ENCODE results near the gene MRS2. TPM values are rescaled to one million over a fixed set of nuclear protein-coding genes. Genes with fewer than 3 reads are reported as not detected.

MRS2 gene
- total and polyA plus RNA-seq, 8 donors = 7.4 to 17.4 (median 12.6) TPM

GRCh38 chr6:24458941-24459340 is 56.2 kb downstream of the MRS2 start:
- ATAC-seq = no peak
- no peak for TF ChIP-seq CTCF (IDR thresholded peaks at IDR 0.05)
- intact Hi-C loops (cut with DNase I) = no loop called here
- 88 to 90% methylated on average over 2 of the region's 2 CpGs for WGBS, 2 donors
- no peak for DNase-seq
- Histone ChIP-seq H3K36me3 (no peaks in the 10 kb centered on the region), H3K4me3 (no peak overlapping the region), H3K27ac (no peak overlapping the region), H3K4me1 (no peaks in the 10 kb centered on the region), H3K27me3 (no peaks in the 10 kb centered on the region), H3K9me3 (no peaks in the 10 kb centered on the region)
- FAIRE-seq = no peak

GRCh38 chr6:24460966-24461365 is 58.2 kb downstream of the MRS2 start:
- no peak for ATAC-seq
- no peak for DNase-seq
- FAIRE-seq = no peak
- TF ChIP-seq CTCF (IDR thresholded peaks at IDR 0.05) = no peak
- Histone ChIP-seq H3K27me3 (no peaks in the 10 kb centered on the region), H3K4me3 (no peak overlapping the region), H3K9me3 (no peaks in the 10 kb centered on the region), H3K27ac (no peak overlapping the region), H3K4me1 (no peaks in the 10 kb centered on the region), H3K36me3 (no peaks in the 10 kb centered on the region)
- 85% methylated on average over 4 of the region's 4 CpGs for whole genome bisulfite sequencing, 2 donors
- intact Hi-C loops (cut with DNase I) = no loop called here

GRCh38 chr6:24464253-24465038 is 61.7 kb downstream of the MRS2 start:
- intact Hi-C loops (cut with DNase I) = no loop called here
- no peak for DNase-seq
- no peak for ATAC-seq
- WGBS, 2 donors = 81 to 89% methylated on average over 11 of the region's 11 CpGs
- Histone ChIP-seq H3K4me3 (no peak overlapping the region), H3K9me3 (no peaks in the 10 kb centered on the region), H3K27me3 (no peaks in the 10 kb centered on the region), H3K36me3 (no peaks in the 10 kb centered on the region), H3K27ac (no peak overlapping the region), H3K4me1 (no peaks in the 10 kb centered on the region)
- no peak for FAIRE-seq
- no peak for TF ChIP-seq CTCF (IDR thresholded peaks at IDR 0.05)

- Histone ChIP-seq H3K4me3 (no peak overlapping the region), H3K4me1 (no peaks in the 10 kb centered on the region), H3K27me3 (no peaks in the 10 kb centered on the region), H3K27ac (no peak overlapping the region), H3K36me3 (no peaks in the 10 kb centered on the region), H3K9me3 (no peaks in the 10 kb centered on the region)
- ATAC-seq (no peak), FAIRE-seq (no peak), DNase-seq (no peak)
- 84 to 92% methylated on average over 7 of the region's 7 CpGs for WGBS, 2 donors
- TF ChIP-seq CTCF (IDR thresholded peaks at IDR 0.05) = no peak
- intact Hi-C loops (cut with DNase I) = no loop called here
Measured at GRCh38 chr6:24469811-24470210, 67.1 kb downstream of the MRS2 start.

- FAIRE-seq (no peak), ATAC-seq (no peak), DNase-seq (no peak)
- Histone ChIP-seq H3K27ac (no peak overlapping the region), H3K4me3 (no peak overlapping the region), H3K27me3 (no peaks in the 10 kb centered on the region), H3K9me3 (no peaks in the 10 kb centered on the region), H3K4me1 (no peaks in the 10 kb centered on the region), H3K36me3 (no peaks in the 10 kb centered on the region)
- intact Hi-C loops (cut with DNase I) = no loop called here
- no peak for TF ChIP-seq CTCF (IDR thresholded peaks at IDR 0.05)
Measured at GRCh38 chr6:24472181-24472580, 69.4 kb downstream of the MRS2 start.

Data from pancreas (tissue), 10 donors.